ENCODE measurements around the gene PRUNE2. TPM values are rescaled to one million over a fixed set of nuclear protein-coding genes. Genes with fewer than 3 reads are reported as not detected.

PRUNE2 gene
- total and polyA plus RNA-seq, 9 of the 15 experiments (the other 6 are each of a cell fraction or from before 2014, with no cell fraction given) = 0.05 to 0.45 (median 0.18) TPM; not detected in 1

DNA sequence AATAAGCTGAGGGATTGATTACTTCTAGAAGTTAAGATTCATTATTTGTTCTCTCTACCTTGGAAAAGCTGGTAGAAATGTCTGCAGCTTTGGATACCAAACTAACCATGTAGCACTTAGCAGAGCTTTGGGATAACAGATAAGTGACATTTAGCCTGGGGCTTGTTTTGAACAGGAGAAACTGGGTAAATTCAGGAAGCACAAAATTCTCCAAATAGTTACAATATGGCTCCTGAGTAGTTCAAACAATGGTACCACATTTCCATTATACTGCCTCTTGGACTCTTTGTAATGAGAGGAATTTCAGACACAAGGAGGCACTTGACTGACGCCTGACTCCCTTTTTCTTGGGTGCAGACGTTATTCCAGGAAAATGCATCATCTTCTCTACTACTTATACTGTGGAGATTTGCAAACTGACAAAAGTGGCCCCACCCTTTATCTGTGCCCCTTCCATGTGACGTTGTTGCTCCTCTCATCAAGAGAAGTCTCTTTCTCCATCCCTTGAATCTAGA is 22.5 kb downstream of the PRUNE2 start:
- Histone ChIP-seq H2AFZ (ENCODE audit: low read depth, low read length) (no peak overlapping the region), H3K27ac (ENCODE audit: extremely low read depth, low read depth, low read length) (no peak overlapping the region), H3K27me3 (ENCODE audit: control insufficient read depth in 2 of 2, insufficient read depth in 2 of 2, low read length in 2 of 2) (no peaks in the 10 kb centered on the region), H3K79me2 (ENCODE audit: control insufficient read depth, insufficient read depth, low read length) (no peaks in the 10 kb centered on the region), H3K4me2 (ENCODE audit: insufficient read depth, low read length) (no peak overlapping the region), H4K20me1 (replicated peaks; ENCODE audit: control insufficient read depth, insufficient read depth, low read length) (no peaks in the 10 kb centered on the region), H3K9me1 (ENCODE audit: control insufficient read depth, insufficient read depth, low read length) (no peaks in the 10 kb centered on the region), H3K9ac (ENCODE audit: insufficient read depth in 1 of 2, low read depth in 2 of 2, low read length in 2 of 2) (no peak overlapping the region), H3K4me1 (replicated peaks in 1 of 2; ENCODE audit: control insufficient read depth in 2 of 2, insufficient read depth in 2 of 2, low read length in 2 of 2) (no peaks in the 10 kb centered on the region), H3K36me3 (ENCODE audit: control insufficient read depth, insufficient read depth, low read length) (no peaks in the 10 kb centered on the region), H3K9me3 (replicated peaks; ENCODE audit: control insufficient read depth, insufficient read depth, low read depth, low read length) (no peaks in the 10 kb centered on the region), H3K4me3 (no peak overlapping the region)
- ATAC-seq = no peak
- in situ Hi-C loops (cut with MboI) (no loop called here), intact Hi-C loops (cut with micrococcal nuclease) (loop anchor here (10.0 kb wide), 1 partner anchor 59 kb away; no protein-coding TSS in a partner anchor)
- no peak for FAIRE-seq
- POLR2A ChIA-PET = no interaction called here
- CTCF ChIA-PET (ENCODE audit: low intra/inter-chr PET ratio) = no interaction called here
- no peak for DNase-seq (ENCODE audit: extremely low read depth in 1 of 4, low spot score in 3 of 4)
- BruUV-seq (replicated peaks) = no TSS peak
- 0% methylated on average over 3 of the region's 3 CpGs for WGBS (ENCODE audit: insufficient coverage, low coverage, missing lambda C conversion rate)
- TF ChIP-seq NR1H2 (CRISPR knock-in tag; IDR thresholded peaks at IDR 0.05) (no peak), CREB1 (IDR thresholded peaks at IDR 0.05) (no peak), CREB1 (CRISPR knock-in tag; IDR thresholded peaks at IDR 0.05) (no peak), ZNF3 (CRISPR knock-in tag; IDR thresholded peaks at IDR 0.05) (no peak), KLF1 (tag; IDR thresholded peaks at IDR 0.05) (no peak), POLR2B (IDR thresholded peaks at IDR 0.05; ENCODE audit: low read depth, partially characterized antibody) (no peak), RBM34 (IDR thresholded peaks at IDR 0.05; ENCODE audit: borderline replicate concordance, insufficient read depth, low read length) (no peak), HEY1 (CRISPR knock-in tag; IDR thresholded peaks at IDR 0.05; ENCODE audit: borderline replicate concordance) (no peak), SIRT6 (IDR thresholded peaks at IDR 0.05; ENCODE audit: low read depth, low read length) (no peak), BDP1 (IDR thresholded peaks at IDR 0.05; ENCODE audit: insufficient read depth, insufficient read length) (no peak), KLF10 (CRISPR knock-in tag; IDR thresholded peaks at IDR 0.05) (no peak)
- TF ChIP-seq, protein P1, sequence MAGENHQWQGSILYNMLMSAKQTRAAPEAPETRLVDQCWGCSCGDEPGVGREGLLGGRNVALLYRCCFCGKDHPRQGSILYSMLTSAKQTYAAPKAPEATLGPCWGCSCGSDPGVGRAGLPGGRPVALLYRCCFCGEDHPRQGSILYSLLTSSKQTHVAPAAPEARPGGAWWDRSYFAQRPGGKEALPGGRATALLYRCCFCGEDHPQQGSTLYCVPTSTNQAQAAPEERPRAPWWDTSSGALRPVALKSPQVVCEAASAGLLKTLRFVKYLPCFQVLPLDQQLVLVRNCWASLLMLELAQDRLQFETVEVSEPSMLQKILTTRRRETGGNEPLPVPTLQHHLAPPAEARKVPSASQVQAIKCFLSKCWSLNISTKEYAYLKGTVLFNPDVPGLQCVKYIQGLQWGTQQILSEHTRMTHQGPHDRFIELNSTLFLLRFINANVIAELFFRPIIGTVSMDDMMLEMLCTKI (IDR thresholded peaks at IDR 0.05; ENCODE audit: partially characterized antibody) = no peak
- TF ChIP-seq, protein P2, sequence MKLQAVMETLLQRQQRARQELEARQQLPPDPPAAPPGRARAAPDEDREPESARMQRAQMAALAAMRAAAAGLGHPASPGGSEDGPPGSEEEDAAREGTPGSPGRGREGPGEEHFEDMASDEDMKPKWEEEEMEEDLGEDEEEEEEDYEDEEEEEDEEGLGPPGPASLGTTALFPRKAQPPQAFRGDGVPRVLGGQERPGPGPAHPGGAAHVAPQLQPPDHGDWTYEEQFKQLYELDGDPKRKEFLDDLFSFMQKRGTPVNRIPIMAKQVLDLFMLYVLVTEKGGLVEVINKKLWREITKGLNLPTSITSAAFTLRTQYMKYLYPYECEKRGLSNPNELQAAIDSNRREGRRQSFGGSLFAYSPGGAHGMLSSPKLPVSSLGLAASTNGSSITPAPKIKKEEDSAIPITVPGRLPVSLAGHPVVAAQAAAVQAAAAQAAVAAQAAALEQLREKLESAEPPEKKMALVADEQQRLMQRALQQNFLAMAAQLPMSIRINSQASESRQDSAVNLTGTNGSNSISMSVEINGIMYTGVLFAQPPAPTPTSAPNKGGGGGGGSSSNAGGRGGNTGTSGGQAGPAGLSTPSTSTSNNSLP (IDR thresholded peaks at IDR 0.05; ENCODE audit: borderline replicate concordance, low read depth, low read length) = no peak
- TF ChIP-seq, protein P3, sequence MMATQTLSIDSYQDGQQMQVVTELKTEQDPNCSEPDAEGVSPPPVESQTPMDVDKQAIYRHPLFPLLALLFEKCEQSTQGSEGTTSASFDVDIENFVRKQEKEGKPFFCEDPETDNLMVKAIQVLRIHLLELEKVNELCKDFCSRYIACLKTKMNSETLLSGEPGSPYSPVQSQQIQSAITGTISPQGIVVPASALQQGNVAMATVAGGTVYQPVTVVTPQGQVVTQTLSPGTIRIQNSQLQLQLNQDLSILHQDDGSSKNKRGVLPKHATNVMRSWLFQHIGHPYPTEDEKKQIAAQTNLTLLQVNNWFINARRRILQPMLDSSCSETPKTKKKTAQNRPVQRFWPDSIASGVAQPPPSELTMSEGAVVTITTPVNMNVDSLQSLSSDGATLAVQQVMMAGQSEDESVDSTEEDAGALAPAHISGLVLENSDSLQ (IDR thresholded peaks at IDR 0.05) = no peak
- TF ChIP-seq, protein P4, sequence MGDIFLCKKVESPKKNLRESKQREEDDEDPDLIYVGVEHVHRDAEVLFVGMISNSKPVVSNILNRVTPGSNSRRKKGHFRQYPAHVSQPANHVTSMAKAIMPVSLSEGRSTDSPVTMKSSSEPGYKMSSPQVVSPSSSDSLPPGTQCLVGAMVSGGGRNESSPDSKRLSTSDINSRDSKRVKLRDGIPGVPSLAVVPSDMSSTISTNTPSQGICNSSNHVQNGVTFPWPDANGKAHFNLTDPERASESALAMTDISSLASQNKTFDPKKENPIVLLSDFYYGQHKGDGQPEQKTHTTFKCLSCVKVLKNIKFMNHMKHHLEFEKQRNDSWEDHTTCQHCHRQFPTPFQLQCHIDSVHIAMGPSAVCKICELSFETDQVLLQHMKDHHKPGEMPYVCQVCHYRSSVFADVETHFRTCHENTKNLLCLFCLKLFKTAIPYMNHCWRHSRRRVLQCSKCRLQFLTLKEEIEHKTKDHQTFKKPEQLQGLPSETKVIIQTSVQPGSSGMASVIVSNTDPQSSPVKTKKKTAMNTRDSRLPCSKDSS (IDR thresholded peaks at IDR 0.05; ENCODE audit: low read depth, partially characterized antibody) = no peak
- TF ChIP-seq, protein P5, sequence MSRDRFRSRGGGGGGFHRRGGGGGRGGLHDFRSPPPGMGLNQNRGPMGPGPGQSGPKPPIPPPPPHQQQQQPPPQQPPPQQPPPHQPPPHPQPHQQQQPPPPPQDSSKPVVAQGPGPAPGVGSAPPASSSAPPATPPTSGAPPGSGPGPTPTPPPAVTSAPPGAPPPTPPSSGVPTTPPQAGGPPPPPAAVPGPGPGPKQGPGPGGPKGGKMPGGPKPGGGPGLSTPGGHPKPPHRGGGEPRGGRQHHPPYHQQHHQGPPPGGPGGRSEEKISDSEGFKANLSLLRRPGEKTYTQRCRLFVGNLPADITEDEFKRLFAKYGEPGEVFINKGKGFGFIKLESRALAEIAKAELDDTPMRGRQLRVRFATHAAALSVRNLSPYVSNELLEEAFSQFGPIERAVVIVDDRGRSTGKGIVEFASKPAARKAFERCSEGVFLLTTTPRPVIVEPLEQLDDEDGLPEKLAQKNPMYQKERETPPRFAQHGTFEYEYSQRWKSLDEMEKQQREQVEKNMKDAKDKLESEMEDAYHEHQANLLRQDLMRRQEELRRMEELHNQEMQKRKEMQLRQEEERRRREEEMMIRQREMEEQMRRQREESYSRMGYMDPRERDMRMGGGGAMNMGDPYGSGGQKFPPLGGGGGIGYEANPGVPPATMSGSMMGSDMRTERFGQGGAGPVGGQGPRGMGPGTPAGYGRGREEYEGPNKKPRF (IDR thresholded peaks at IDR 0.05; ENCODE audit: low read depth, low read length) = no peak

Measured in K562 (cell line).